ENCODE data around the gene NQO2. TPM values are rescaled to one million over a fixed set of nuclear protein-coding genes. Genes with fewer than 3 reads are reported as not detected.

The NQO2 gene
- total RNA-seq, 2 donors from 2014 or later, result 27.9 to 34.3 TPM

DNA sequence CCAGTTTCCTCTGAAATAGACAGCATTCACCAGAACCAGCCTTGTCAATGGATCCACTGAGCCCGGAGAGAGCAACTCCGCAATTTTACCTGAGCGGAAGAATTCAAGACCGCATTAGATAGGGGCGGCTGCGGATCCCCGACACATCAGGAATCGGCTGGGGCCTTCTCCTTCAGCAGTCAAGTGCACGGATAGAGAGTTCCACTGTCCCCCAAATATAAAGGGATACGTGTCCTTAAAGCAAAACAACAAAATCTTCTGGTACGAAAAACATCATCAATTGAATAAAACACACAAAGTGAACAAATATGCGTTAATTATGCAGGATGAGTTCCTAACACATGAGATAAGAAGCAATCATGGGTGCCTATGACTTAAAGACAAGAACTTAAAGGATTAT lies 46.6 kb upstream of the NQO2 start:
- DNase-seq (ENCODE audit: low spot score), result no peak
- Histone ChIP-seq H3K36me3 (peaks cover 5 to 6% of the 10 kb centered on the region in 2 donors), H3K27ac (peak overlapping the region; percentile 28 to 62), H3K27me3 (replicated peaks; ENCODE audit: insufficient read depth) (no peaks in the 10 kb centered on the region), H3K9me3 (no peaks in the 10 kb centered on the region), H3K4me3 (peak overlapping the region in 1 of 2 donors; percentile 1), H3K4me1 (replicated peaks) (peaks cover 5% of the 10 kb centered on the region)
- intact Hi-C loops (cut with DNase I), result loop anchor here (2.0 kb wide), 2 partner anchors 18 to 106 kb away; partner anchors contain the start of gene SERPINB6
- TF ChIP-seq, protein P1, sequence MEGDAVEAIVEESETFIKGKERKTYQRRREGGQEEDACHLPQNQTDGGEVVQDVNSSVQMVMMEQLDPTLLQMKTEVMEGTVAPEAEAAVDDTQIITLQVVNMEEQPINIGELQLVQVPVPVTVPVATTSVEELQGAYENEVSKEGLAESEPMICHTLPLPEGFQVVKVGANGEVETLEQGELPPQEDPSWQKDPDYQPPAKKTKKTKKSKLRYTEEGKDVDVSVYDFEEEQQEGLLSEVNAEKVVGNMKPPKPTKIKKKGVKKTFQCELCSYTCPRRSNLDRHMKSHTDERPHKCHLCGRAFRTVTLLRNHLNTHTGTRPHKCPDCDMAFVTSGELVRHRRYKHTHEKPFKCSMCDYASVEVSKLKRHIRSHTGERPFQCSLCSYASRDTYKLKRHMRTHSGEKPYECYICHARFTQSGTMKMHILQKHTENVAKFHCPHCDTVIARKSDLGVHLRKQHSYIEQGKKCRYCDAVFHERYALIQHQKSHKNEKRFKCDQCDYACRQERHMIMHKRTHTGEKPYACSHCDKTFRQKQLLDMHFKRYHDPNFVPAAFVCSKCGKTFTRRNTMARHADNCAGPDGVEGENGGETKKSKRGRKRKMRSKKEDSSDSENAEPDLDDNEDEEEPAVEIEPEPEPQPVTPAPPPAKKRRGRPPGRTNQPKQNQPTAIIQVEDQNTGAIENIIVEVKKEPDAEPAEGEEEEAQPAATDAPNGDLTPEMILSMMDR (IDR thresholded peaks at IDR 0.05), result no peak
- TF ChIP-seq POLR2AphosphoS5 (IDR thresholded peaks at IDR 0.05) (no peak), POLR2A (IDR thresholded peaks at IDR 0.05) (no peak)
- 89% methylated on average over 12 of the region's 12 CpGs for WGBS

- Histone ChIP-seq H3K27ac (peak overlapping the region; percentile 47 to 88), H3K9me3 (no peaks in the 10 kb centered on the region), H3K4me1 (replicated peaks) (peaks cover 13% of the 10 kb centered on the region), H3K27me3 (replicated peaks; ENCODE audit: insufficient read depth) (no peaks in the 10 kb centered on the region), H3K4me3 (no peak overlapping the region), H3K36me3 (no peaks in the 10 kb centered on the region)
- intact Hi-C loops (cut with DNase I), result no loop called here
- 78% methylated on average over 5 of the region's 5 CpGs for WGBS
- no peak for DNase-seq (ENCODE audit: low spot score)
- TF ChIP-seq POLR2AphosphoS5 (IDR thresholded peaks at IDR 0.05) (no peak), POLR2A (IDR thresholded peaks at IDR 0.05) (no peak)
- TF ChIP-seq, protein P1 (IDR thresholded peaks at IDR 0.05), result no peak
Observed at GRCh38 chr6:2956930-2957685, 42.6 kb upstream of the NQO2 start.

DNA sequence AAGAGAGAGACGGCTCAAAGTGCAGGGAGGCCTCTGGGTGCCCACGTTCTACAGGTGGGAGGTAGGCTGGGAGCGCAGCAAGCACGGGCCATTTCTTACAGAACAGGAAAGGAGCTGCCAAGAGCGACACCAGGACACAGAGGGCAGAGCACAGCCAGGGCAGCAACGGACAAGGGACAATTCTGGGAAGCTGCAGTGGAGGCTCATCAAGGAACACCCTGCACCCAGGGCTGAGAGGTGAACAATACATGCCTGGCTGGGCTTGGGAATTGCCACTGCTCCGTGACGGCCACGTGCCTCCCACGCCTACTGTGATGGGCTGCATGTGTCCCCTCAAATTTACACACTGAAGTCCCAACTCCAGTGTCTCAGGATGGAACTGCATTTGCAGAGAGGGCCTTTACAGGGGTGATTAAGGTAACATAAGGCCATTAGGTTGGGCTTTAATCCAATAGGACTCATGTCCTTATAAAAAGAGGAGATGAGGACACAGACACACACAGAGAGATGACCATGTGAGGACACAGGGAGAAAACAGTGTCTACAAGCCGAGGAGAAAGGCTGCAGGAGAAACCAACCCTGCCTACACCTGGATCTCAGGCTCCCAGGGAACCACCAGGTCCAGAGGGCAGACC lies 41.9 kb upstream of the NQO2 start:
- Histone ChIP-seq H3K4me1 (replicated peaks) (peaks cover 13% of the 10 kb centered on the region), H3K27ac (peak overlapping the region; percentile 47 to 88), H3K27me3 (replicated peaks; ENCODE audit: insufficient read depth) (no peaks in the 10 kb centered on the region), H3K4me3 (no peak overlapping the region), H3K9me3 (no peaks in the 10 kb centered on the region), H3K36me3 (no peaks in the 10 kb centered on the region)
- TF ChIP-seq, protein P1 (IDR thresholded peaks at IDR 0.05), result no peak
- TF ChIP-seq POLR2A (IDR thresholded peaks at IDR 0.05), result no peak
- peak; percentile 9 for TF ChIP-seq POLR2AphosphoS5 (IDR thresholded peaks at IDR 0.05)
- intact Hi-C loops (cut with DNase I), result no loop called here
- no peak for DNase-seq (ENCODE audit: low spot score)
- 75% methylated on average over 11 of the region's 11 CpGs for WGBS

GRCh38 chr6:2958331-2958711 lies 41.4 kb upstream of the NQO2 start:
- H3K4me3 ChIP-seq, result no peak overlapping the region
- H3K4me1 ChIP-seq (replicated peaks), result peaks cover 13% of the 10 kb centered on the region
- no peaks in the 10 kb centered on the region for H3K36me3 ChIP-seq
- peak overlapping the region; percentile 47 to 88 for H3K27ac ChIP-seq
- WGBS, result 81% methylated on average over 18 of the region's 18 CpGs
- H3K27me3 ChIP-seq (replicated peaks; ENCODE audit: insufficient read depth), result no peaks in the 10 kb centered on the region
- H3K9me3 ChIP-seq, result no peaks in the 10 kb centered on the region
- no peak for DNase-seq (ENCODE audit: low spot score)
- TF ChIP-seq POLR2A (IDR thresholded peaks at IDR 0.05), result no peak
- TF ChIP-seq, protein P1 (IDR thresholded peaks at IDR 0.05), result no peak
- no peak for TF ChIP-seq POLR2AphosphoS5 (IDR thresholded peaks at IDR 0.05)
- intact Hi-C loops (cut with DNase I), result no loop called here

Data from prostate gland (tissue), 2 donors.